NCI-H2196 (cell line): ENCODE results near the gene AFG1L.
"Not testable (repeated sequence)": the region's sequence is repeated elsewhere in the genome, so short reads cannot be mapped to it uniquely, and the experiment has no call there.

Experiments
- DNase-seq: peaks from one replicate; lab custom pipeline; 2025; ENCODE audit not compliant: unreplicated experiment; lab: John Stamatoyannopoulos, UW

AFG1L gene

GRCh38 chr6:108510461-108511319 lies 215.8 kb downstream of the AFG1L start:
- DNase-seq, result no peak

- DNase-seq, result peak; percentile 24
These were observed 224.1 kb downstream of the AFG1L start for GRCh38 chr6:108518714-108519576.

- no peak for DNase-seq
These were observed 226.8 kb downstream of the AFG1L start for GRCh38 chr6:108521616-108522107.

- no peak for DNase-seq
These were observed 228.8 kb downstream of the AFG1L start for GRCh38 chr6:108523697-108524096.

GRCh38 chr6:108524528-108525248 lies 229.8 kb downstream of the AFG1L start:
- no peak for DNase-seq

GRCh38 chr6:108526739-108527174 lies 231.9 kb downstream of the AFG1L start:
- peak; percentile 29 for DNase-seq

GRCh38 chr6:108528878-108529277 lies 234.0 kb downstream of the AFG1L start:
- DNase-seq, result no peak

- no peak for DNase-seq
These were observed 236.5 kb downstream of the AFG1L start for GRCh38 chr6:108531332-108531731.

- no peak for DNase-seq
These were observed 240.4 kb downstream of the AFG1L start for GRCh38 chr6:108535114-108535742.

GRCh38 chr6:108535920-108536535 lies 241.2 kb downstream of the AFG1L start:
- DNase-seq, result not testable (repeated sequence)

GRCh38 chr6:108541843-108542759 lies 247.2 kb downstream of the AFG1L start:
- peak; percentile 76 for DNase-seq

- DNase-seq, result no peak
These were observed 248.5 kb downstream of the AFG1L start for GRCh38 chr6:108543175-108543940.

- no peak for DNase-seq
These were observed 249.8 kb downstream of the AFG1L start for GRCh38 chr6:108544606-108545005.

GRCh38 chr6:108546079-108547049 lies 251.5 kb downstream of the AFG1L start:
- DNase-seq, result no peak

- no peak for DNase-seq
These were observed 254.4 kb downstream of the AFG1L start for GRCh38 chr6:108549241-108549640.

- no peak for DNase-seq
These were observed 254.9 kb downstream of the AFG1L start for GRCh38 chr6:108549741-108550140.

- DNase-seq, result no peak
These were observed 255.4 kb downstream of the AFG1L start for GRCh38 chr6:108550256-108550655.
